SK-N-MC (cell line): ENCODE measurements around the gene GNAI3.

Experiments used
- EZH2 ChIP-seq: fragments of 200-600 bp; sonication (generic); IDR thresholded peaks from one replicate; pipeline ENCODE4 v1.6.1; 2017; ENCODE audit warnings: antibody characterized with exemption
- FOXP2 ChIP-seq: optimal IDR thresholded peaks from 2 replicates; pipeline ENCODE3; 2011; ENCODE audit warnings: mild to moderate bottlenecking, moderate library complexity; ENCODE audit not compliant: insufficient read depth; ENCODE audit errors: extremely low read length, control extremely low read depth
- POLR2AphosphoS5 ChIP-seq: IDR thresholded peaks from 2 replicates; pipeline ENCODE4 v1.6.1; 2012; ENCODE audit warnings: mild to moderate bottlenecking, low read depth, low read length, borderline replicate concordance

DNA sequence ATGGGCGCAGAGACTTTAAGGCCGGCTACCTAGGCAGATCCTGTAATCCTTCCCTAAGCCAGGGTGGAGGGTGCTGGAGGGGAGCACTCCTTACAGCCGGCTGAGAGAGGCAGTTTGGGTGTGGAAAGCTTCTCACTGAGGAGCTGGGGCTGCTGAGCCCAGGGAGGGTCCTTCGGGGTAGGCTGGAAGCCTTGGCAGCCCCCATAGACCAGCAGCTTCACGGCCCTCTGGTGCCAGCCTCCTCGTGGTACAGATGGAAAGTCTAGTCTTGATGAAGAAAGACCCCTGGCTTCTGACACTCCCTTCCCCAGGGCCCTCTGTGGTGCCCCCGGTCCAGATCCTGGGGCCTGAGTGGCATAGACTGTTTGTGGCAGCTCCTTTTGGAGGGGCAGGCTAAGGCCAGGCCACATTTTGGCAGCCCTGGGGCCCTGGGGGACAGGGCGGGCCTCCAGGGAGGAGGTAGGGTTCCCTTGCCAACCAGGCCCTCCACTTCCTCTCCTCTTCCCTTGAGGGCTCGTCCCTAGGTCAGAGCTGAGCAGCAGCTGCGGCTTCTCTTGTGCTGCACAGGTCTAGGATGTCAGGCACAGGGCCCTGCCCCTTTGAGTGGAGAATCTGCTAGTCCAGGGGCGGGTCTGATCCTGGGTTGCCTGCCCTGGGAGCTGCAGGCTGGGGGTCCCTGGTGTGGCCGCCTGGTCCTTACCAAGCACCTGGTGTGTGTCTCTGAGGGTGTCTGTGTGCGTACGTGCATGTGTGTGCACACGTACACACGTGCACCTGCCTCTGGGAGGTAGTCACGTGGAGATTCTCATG, 76.0 kb downstream of the GNAI3 start:
- no peak for TF ChIP-seq POLR2AphosphoS5
- TF ChIP-seq EZH2: no peak
- TF ChIP-seq FOXP2: no peak
